Gastroesophageal sphincter (tissue), 4 donors: ENCODE data around the gene BMS1. TPM values are rescaled to one million over a fixed set of nuclear protein-coding genes. Genes with fewer than 3 reads are reported as not detected.

Experiments
- ATAC-seq: fragments of 150-250 bp; one replicate; pipeline ENCODE4 v1.9.1; 2016; ENCODE audit warnings: mild to moderate bottlenecking, moderate library complexity
- H3K27ac ChIP-seq, 4 donors: fragments of 200-600 bp; sonication (generic) in 3 of 4; 1 replicate in 3 of 4; 2 replicates in 1 of 4; pipeline ENCODE4 v1.5.1; 2016 to 2019
- H3K27me3 ChIP-seq: fragments of 200-600 bp; sonication (generic); one replicate; pipeline ENCODE4 v1.5.1; 2019
- H3K36me3 ChIP-seq, 2 donors: fragments of 200-600 bp; sonication (generic); one replicate each; pipeline ENCODE4 v1.5.1; 2019; ENCODE audit warnings: control low read depth in 1 of 2
- H3K4me1 ChIP-seq, 3 donors: fragments of 200-600 bp; sonication (generic); 1 replicate in 2 of 3; 2 replicates in 1 of 3; pipeline ENCODE4 v1.5.1; 2016 to 2019; ENCODE audit warnings: control low read depth in 2 of 3
- H3K4me3 ChIP-seq, 2 donors: fragments of 200-600 bp; sonication (generic); one replicate each; pipeline ENCODE4 v1.5.1; 2019; ENCODE audit warnings: mild to moderate bottlenecking in 1 of 2, moderate library complexity in 1 of 2
- H3K9me3 ChIP-seq, 3 donors: fragments of 200-600 bp; sonication (generic); one replicate each; pipeline ENCODE4 v1.5.1; 2017 to 2019; ENCODE audit warnings: control low read depth in 2 of 3
- CTCF ChIP-seq, 4 experiments: fragments of 200-600 bp in 2 of 4; fragments of 450-650 bp in 2 of 4; sonication (generic) in 1 of 4; IDR thresholded peaks; one replicate each; pipeline ENCODE4 v1.5.1; 2017 to 2019; ENCODE audit warnings: antibody characterized with exemption in 4 of 4, mild to moderate bottlenecking in 2 of 4, moderate library complexity in 2 of 4
- EP300 ChIP-seq: sonication (generic); formaldehyde crosslinking; IDR thresholded peaks from one replicate; pipeline ENCODE4 v1.6.1; 2017; ENCODE audit warnings: antibody characterized with exemption, mild to moderate bottlenecking
- POLR2A ChIP-seq, 2 donors: fragments of 450-650 bp; IDR thresholded peaks; one replicate each; pipeline ENCODE4 v1.6.1; 2017; ENCODE audit warnings: antibody characterized with exemption in 2 of 2, mild to moderate bottlenecking in 2 of 2, moderate library complexity in 1 of 2
- POLR2AphosphoS5 ChIP-seq: sonication (generic); formaldehyde crosslinking; IDR thresholded peaks from one replicate; pipeline ENCODE4 v1.6.1; 2017; ENCODE audit warnings: antibody characterized with exemption
- WGBS, 2 donors: methylation state at CpG; one replicate each; pipeline ENCODE4 v1.1.5; 2018; ENCODE audit warnings: low coverage in 1 of 2; 5-methylcytosine and 5-hydroxymethylcytosine counted together
- total RNA-seq, 4 donors: library from RNA; depleted of rRNA; stranded (reverse); fragments of >200 nt; gene quantifications; one replicate each; pipeline ENCODE4 v1.1.0, GENCODE V29; 2016

Gene BMS1
- total RNA-seq, 4 donors from 2014 or later = 15.5 to 18.8 (median 18.3) TPM

- 0% methylated on average over 1 to 4 of the region's 89 CpGs for WGBS, 2 donors
- Histone ChIP-seq H3K27ac (peak overlapping the region in 1 of 4 donors; percentile 66), H3K27me3 (peaks cover 75% of the 10 kb centered on the region)
These were observed 28.2 kb upstream of the BMS1 start for GRCh38 chr10:42754155-42755027.

GRCh38 chr10:42755028-42755451, 27.6 kb upstream of the BMS1 start:
- no peak for ATAC-seq
- TF ChIP-seq POLR2AphosphoS5 = no peak
- no peak for TF ChIP-seq CTCF (IDR thresholded peaks at IDR 0.05)
- TF ChIP-seq POLR2A (IDR thresholded peaks at IDR 0.05) = no peak
- TF ChIP-seq EP300 = no peak
- whole genome bisulfite sequencing, 2 donors = no CpG with 5 or more reads among the region's 45 CpGs
- H3K4me1 ChIP-seq = peaks cover 0 to 39% (median 12%) of the 10 kb centered on the region in 3 donors
- H3K9me3 ChIP-seq = no peaks in the 10 kb centered on the region
- peak overlapping the region; percentile 33 to 56 for H3K4me3 ChIP-seq
- H3K27me3 ChIP-seq = peaks cover 75% of the 10 kb centered on the region
- no peaks in the 10 kb centered on the region for H3K36me3 ChIP-seq
- peak overlapping the region in 1 of 4 donors; percentile 66 for H3K27ac ChIP-seq

More at GRCh38 chr10:42754155-42755027, 28.2 kb upstream of the BMS1 start:
- TF ChIP-seq POLR2AphosphoS5 = no peak
- TF ChIP-seq POLR2A (IDR thresholded peaks at IDR 0.05) = no peak
- no peak for TF ChIP-seq EP300
- TF ChIP-seq CTCF (IDR thresholded peaks at IDR 0.05) = peak in 1 of 4 experiments; percentile 22
- H3K4me1 ChIP-seq = peaks cover 0 to 39% (median 12%) of the 10 kb centered on the region in 3 donors
- no peaks in the 10 kb centered on the region for H3K36me3 ChIP-seq
- peak overlapping the region; percentile 33 to 56 for H3K4me3 ChIP-seq
- H3K9me3 ChIP-seq = no peaks in the 10 kb centered on the region
- peak; percentile 39 for ATAC-seq

GRCh38 chr10:42755556-42756093, 27.0 kb upstream of the BMS1 start:
- Histone ChIP-seq H3K9me3 (no peaks in the 10 kb centered on the region), H3K27ac (no peak overlapping the region), H3K4me3 (peak overlapping the region in 1 of 2 donors; percentile 56), H3K36me3 (no peaks in the 10 kb centered on the region), H3K27me3 (peaks cover 75% of the 10 kb centered on the region), H3K4me1 (peaks cover 0 to 39% (median 12%) of the 10 kb centered on the region in 3 donors)
- TF ChIP-seq POLR2A (IDR thresholded peaks at IDR 0.05) (no peak), EP300 (no peak), POLR2AphosphoS5 (no peak), CTCF (IDR thresholded peaks at IDR 0.05) (no peak)
- ATAC-seq = no peak
- 84 to 85% methylated on average over 5 of the region's 10 CpGs for WGBS, 2 donors

- TF ChIP-seq POLR2A (IDR thresholded peaks at IDR 0.05) (no peak), POLR2AphosphoS5 (no peak), CTCF (IDR thresholded peaks at IDR 0.05) (no peak), EP300 (no peak)
These were observed 14.7 kb upstream of the BMS1 start for GRCh38 chr10:42767906-42768305.

More at GRCh38 chr10:42767906-42768305, 14.7 kb upstream of the BMS1 start:
- Histone ChIP-seq H3K4me3 (no peak overlapping the region), H3K9me3 (no peaks in the 10 kb centered on the region), H3K4me1 (no peaks in the 10 kb centered on the region), H3K27ac (no peak overlapping the region), H3K36me3 (no peaks in the 10 kb centered on the region), H3K27me3 (peaks cover 33% of the 10 kb centered on the region)
- ATAC-seq = no peak
- WGBS, 2 donors = 85 to 93% methylated on average over 2 to 14 of the region's 20 CpGs
